Adrenal gland (tissue), 5 donors: ENCODE measurements around the gene TRIM47.

Experiments used
- POLR2A ChIP-seq, 2 donors: fragments of 450-650 bp; IDR thresholded peaks; one replicate each; pipeline ENCODE4 v1.6.1; 2017; ENCODE audit warnings: antibody characterized with exemption in 2 of 2, mild to moderate bottlenecking in 2 of 2, moderate library complexity in 1 of 2
- TF ChIP-seq, protein P1 (sequence below), 6 experiments: fragments of 450-650 bp in 4 of 6; fragments of 200-600 bp in 2 of 6; sonication (generic) in 1 of 6; IDR thresholded peaks; 1 replicate in 5 of 6; 2 replicates in 1 of 6; pipeline versions ENCODE4 v1.5.1 to v1.8.0; 2016 to 2021; ENCODE audit warnings: antibody characterized with exemption in 6 of 6, mild to moderate bottlenecking in 2 of 6, moderate library complexity in 1 of 6
- donor health status: DM: no; HTN: no; CAD: no.

DNA sequence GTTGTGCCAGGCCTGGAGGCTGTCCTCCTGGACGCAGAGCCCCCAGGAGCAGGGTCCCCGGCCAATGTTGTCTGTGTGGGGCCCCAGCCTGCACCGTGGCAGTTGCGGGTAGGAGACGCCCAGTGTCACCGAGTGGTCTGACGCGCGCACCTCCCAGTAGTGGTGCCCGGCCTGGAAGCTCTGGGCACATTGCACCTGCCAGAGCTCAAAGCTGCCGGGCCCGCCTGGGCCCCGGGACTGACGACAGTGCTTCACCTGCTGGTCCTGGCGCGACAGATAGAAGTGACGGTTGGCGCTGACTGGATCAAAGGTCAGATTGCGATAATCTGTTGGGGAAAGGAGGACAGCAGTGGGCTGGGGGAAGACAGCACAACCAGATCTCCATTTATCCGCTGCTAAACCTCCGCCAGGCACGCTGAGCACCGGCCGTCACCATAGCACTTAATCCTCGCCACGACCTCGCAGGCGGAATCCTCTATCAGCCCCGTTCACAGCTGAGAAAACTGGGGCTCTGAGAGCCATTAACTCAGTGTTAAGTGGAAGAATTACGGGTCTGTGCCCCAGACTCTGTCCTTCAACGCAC, 12.7 kb upstream of the TRIM47 start:
- TF ChIP-seq, protein P1, sequence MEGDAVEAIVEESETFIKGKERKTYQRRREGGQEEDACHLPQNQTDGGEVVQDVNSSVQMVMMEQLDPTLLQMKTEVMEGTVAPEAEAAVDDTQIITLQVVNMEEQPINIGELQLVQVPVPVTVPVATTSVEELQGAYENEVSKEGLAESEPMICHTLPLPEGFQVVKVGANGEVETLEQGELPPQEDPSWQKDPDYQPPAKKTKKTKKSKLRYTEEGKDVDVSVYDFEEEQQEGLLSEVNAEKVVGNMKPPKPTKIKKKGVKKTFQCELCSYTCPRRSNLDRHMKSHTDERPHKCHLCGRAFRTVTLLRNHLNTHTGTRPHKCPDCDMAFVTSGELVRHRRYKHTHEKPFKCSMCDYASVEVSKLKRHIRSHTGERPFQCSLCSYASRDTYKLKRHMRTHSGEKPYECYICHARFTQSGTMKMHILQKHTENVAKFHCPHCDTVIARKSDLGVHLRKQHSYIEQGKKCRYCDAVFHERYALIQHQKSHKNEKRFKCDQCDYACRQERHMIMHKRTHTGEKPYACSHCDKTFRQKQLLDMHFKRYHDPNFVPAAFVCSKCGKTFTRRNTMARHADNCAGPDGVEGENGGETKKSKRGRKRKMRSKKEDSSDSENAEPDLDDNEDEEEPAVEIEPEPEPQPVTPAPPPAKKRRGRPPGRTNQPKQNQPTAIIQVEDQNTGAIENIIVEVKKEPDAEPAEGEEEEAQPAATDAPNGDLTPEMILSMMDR (IDR thresholded peaks at IDR 0.05) = no peak
- TF ChIP-seq POLR2A (IDR thresholded peaks at IDR 0.05) = no peak
